Measurements from ENCODE around the gene OR10A3. TPM values are rescaled to one million over a fixed set of nuclear protein-coding genes. Genes with fewer than 3 reads are reported as not detected.

OR10A3 gene
- total and polyA plus RNA-seq, 2 experiments from 2014 or later: 0.28 to 0.65 TPM

- Histone ChIP-seq H2AFZ (no peak overlapping the region), H3K4me2 (ENCODE audit: unreplicated experiment) (peak overlapping the region; percentile 8)
These were observed 31.2 kb downstream of the OR10A3 start for GRCh38 chr11:7910286-7910788.

GRCh38 chr11:7909585-7910285 is 31.8 kb downstream of the OR10A3 start:
- no peak overlapping the region for H3K4me2 ChIP-seq (ENCODE audit: unreplicated experiment)
- H3K9me2 ChIP-seq (ENCODE audit: insufficient read depth): 0 out of 2 replicates have a peak, but pooled peaks cover 7% of the 10 kb centered on the region
- in situ Hi-C loops (cut with MboI): loop anchor here (10.0 kb wide), 1 partner anchor 195 kb away; no protein-coding TSS in a partner anchor
- peaks cover 30% of the 10 kb centered on the region for H3F3A ChIP-seq (ENCODE audit: insufficient read depth)
- H3K4me3 ChIP-seq: no peak overlapping the region
- no peak overlapping the region for H3K27ac ChIP-seq
- WGBS, 2 experiments (ENCODE audit: low coverage in 1 of 2, low lambda C conversion rate in 2 of 2, missing lambda C conversion rate in 2 of 2): 38 to 40% methylated on average over 2 of the region's 2 CpGs
- no peaks in the 10 kb centered on the region for H4K20me1 ChIP-seq (ENCODE audit: insufficient read depth)
- H3K9ac ChIP-seq: no peak overlapping the region
- no peaks in the 10 kb centered on the region for H3K79me2 ChIP-seq (ENCODE audit: insufficient read depth)
- no peak for DNase-seq
- H3K27me3 ChIP-seq (replicated peaks; ENCODE audit: insufficient read depth): no peaks in the 10 kb centered on the region
- peaks cover 49% of the 10 kb centered on the region for H3K4me1 ChIP-seq (ENCODE audit: insufficient read depth)
- no peaks in the 10 kb centered on the region for H3K36me3 ChIP-seq (ENCODE audit: low read depth)
- TF ChIP-seq EZH2phosphoT487 (IDR thresholded peaks at IDR 0.05; ENCODE audit: insufficient read depth, low read depth) (no peak), EZH2 (IDR thresholded peaks at IDR 0.05; ENCODE audit: insufficient read depth, poor library complexity, severe bottlenecking) (no peak)
- no peaks in the 10 kb centered on the region for H3K9me3 ChIP-seq (ENCODE audit: low read depth)
- H2AFZ ChIP-seq: no peak overlapping the region

More at GRCh38 chr11:7910286-7910788, 31.2 kb downstream of the OR10A3 start:
- TF ChIP-seq EZH2phosphoT487 (IDR thresholded peaks at IDR 0.05; ENCODE audit: insufficient read depth, low read depth): no peak
- TF ChIP-seq EZH2 (IDR thresholded peaks at IDR 0.05; ENCODE audit: insufficient read depth, poor library complexity, severe bottlenecking): no peak
- DNase-seq: no peak
- H3K36me3 ChIP-seq (ENCODE audit: low read depth): no peaks in the 10 kb centered on the region
- H3F3A ChIP-seq (ENCODE audit: insufficient read depth): peaks cover 27% of the 10 kb centered on the region; the same call in 1 of the 2 replicates
- peaks cover 44% of the 10 kb centered on the region for H3K4me1 ChIP-seq (ENCODE audit: insufficient read depth)
- H3K79me2 ChIP-seq (ENCODE audit: insufficient read depth): no peaks in the 10 kb centered on the region
- no peaks in the 10 kb centered on the region for H4K20me1 ChIP-seq (ENCODE audit: insufficient read depth)
- no peak overlapping the region for H3K4me3 ChIP-seq
- H3K9me2 ChIP-seq (ENCODE audit: insufficient read depth): 0 out of 2 replicates have a peak, but pooled peaks cover 7% of the 10 kb centered on the region
- no peaks in the 10 kb centered on the region for H3K27me3 ChIP-seq (replicated peaks; ENCODE audit: insufficient read depth)
- no peak overlapping the region for H3K27ac ChIP-seq
- WGBS, 2 experiments (ENCODE audit: low coverage in 1 of 2, low lambda C conversion rate in 2 of 2, missing lambda C conversion rate in 2 of 2): 15 to 18% methylated on average over 2 of the region's 2 CpGs
- in situ Hi-C loops (cut with MboI): no loop called here
- no peak overlapping the region for H3K9ac ChIP-seq
- H3K9me3 ChIP-seq (ENCODE audit: low read depth): no peaks in the 10 kb centered on the region

- Histone ChIP-seq H2AFZ (peak overlapping the region; percentile 73), H3K9me2 (ENCODE audit: insufficient read depth) (0 out of 2 replicates have a peak, but pooled peaks cover 7% of the 10 kb centered on the region)
These were observed 34.4 kb downstream of the OR10A3 start for GRCh38 chr11:7907121-7907520.

GRCh38 chr11:7906481-7906880 is 35.0 kb downstream of the OR10A3 start:
- TF ChIP-seq EZH2phosphoT487 (IDR thresholded peaks at IDR 0.05; ENCODE audit: insufficient read depth, low read depth) (no peak), EZH2 (IDR thresholded peaks at IDR 0.05; ENCODE audit: insufficient read depth, poor library complexity, severe bottlenecking) (no peak)
- in situ Hi-C loops (cut with MboI): loop anchor here (10.0 kb wide), 1 partner anchor 198 kb away; no protein-coding TSS in a partner anchor
- peak overlapping the region; percentile 19 for H3K9ac ChIP-seq

More at GRCh38 chr11:7907121-7907520, 34.4 kb downstream of the OR10A3 start:
- H3K9ac ChIP-seq: peak overlapping the region; percentile 19
- TF ChIP-seq EZH2 (IDR thresholded peaks at IDR 0.05; ENCODE audit: insufficient read depth, poor library complexity, severe bottlenecking) (no peak), EZH2phosphoT487 (IDR thresholded peaks at IDR 0.05; ENCODE audit: insufficient read depth, low read depth) (no peak)
- no peaks in the 10 kb centered on the region for H3K79me2 ChIP-seq (ENCODE audit: insufficient read depth)
- no peaks in the 10 kb centered on the region for H4K20me1 ChIP-seq (ENCODE audit: insufficient read depth)
- in situ Hi-C loops (cut with MboI): loop anchor here (10.0 kb wide), 1 partner anchor 198 kb away; no protein-coding TSS in a partner anchor
- H3K4me1 ChIP-seq (ENCODE audit: insufficient read depth): peaks cover 66% of the 10 kb centered on the region
- H3K9me3 ChIP-seq (ENCODE audit: low read depth): no peaks in the 10 kb centered on the region
- H3K4me3 ChIP-seq: peak overlapping the region; percentile 26; the same call in 1 of the 2 replicates
- H3K36me3 ChIP-seq (ENCODE audit: low read depth): no peaks in the 10 kb centered on the region
- DNase-seq: peak; percentile 27
- peaks cover 38% of the 10 kb centered on the region for H3F3A ChIP-seq (ENCODE audit: insufficient read depth)
- H3K4me2 ChIP-seq (ENCODE audit: unreplicated experiment): peak overlapping the region; percentile 60
- H3K27me3 ChIP-seq (replicated peaks; ENCODE audit: insufficient read depth): no peaks in the 10 kb centered on the region
- H3K27ac ChIP-seq: peak overlapping the region; percentile 31
- 24 to 30% methylated on average over 3 of the region's 3 CpGs for WGBS, 2 experiments (ENCODE audit: low coverage in 1 of 2, low lambda C conversion rate in 2 of 2, missing lambda C conversion rate in 2 of 2)

More at GRCh38 chr11:7906481-7906880, 35.0 kb downstream of the OR10A3 start:
- Histone ChIP-seq H4K20me1 (ENCODE audit: insufficient read depth) (no peaks in the 10 kb centered on the region), H3K9me2 (ENCODE audit: insufficient read depth) (0 out of 2 replicates have a peak, but pooled peaks cover 7% of the 10 kb centered on the region), H3K27me3 (replicated peaks; ENCODE audit: insufficient read depth) (no peaks in the 10 kb centered on the region), H3K36me3 (ENCODE audit: low read depth) (no peaks in the 10 kb centered on the region), H3K27ac (peak overlapping the region; percentile 31), H2AFZ (peak overlapping the region; percentile 73), H3K4me3 (peak overlapping the region; percentile 26), H3K4me2 (ENCODE audit: unreplicated experiment) (peak overlapping the region; percentile 60), H3K79me2 (ENCODE audit: insufficient read depth) (no peaks in the 10 kb centered on the region), H3F3A (ENCODE audit: insufficient read depth) (peaks cover 38% of the 10 kb centered on the region), H3K9me3 (ENCODE audit: low read depth) (no peaks in the 10 kb centered on the region), H3K4me1 (ENCODE audit: insufficient read depth) (peaks cover 68% of the 10 kb centered on the region)
- peak; percentile 19 for DNase-seq
- 15% methylated on average over 4 of the region's 4 CpGs for WGBS, 2 experiments (ENCODE audit: low coverage in 1 of 2, low lambda C conversion rate in 2 of 2, missing lambda C conversion rate in 2 of 2)

Data from GM23248 (cell line).